Stomach (tissue), 4 donors: ENCODE results near the gene UBR7.

Experiments used
- CTCF ChIP-seq, 7 experiments: fragments of 450-650 bp in 4 of 7; fragments of 200-600 bp in 3 of 7; sonication (generic) in 3 of 7; IDR thresholded peaks; one replicate each; pipeline ENCODE4 v1.5.1; 2016 to 2019; ENCODE audit warnings: antibody characterized with exemption in 7 of 7, control low read depth in 2 of 7, mild to moderate bottlenecking in 1 of 7
- EP300 ChIP-seq: sonication (generic); formaldehyde crosslinking; IDR thresholded peaks from one replicate; pipeline ENCODE4 v1.6.1; 2017; ENCODE audit warnings: antibody characterized with exemption
- POLR2A ChIP-seq, 4 donors: fragments of 450-650 bp; IDR thresholded peaks; one replicate each; pipeline ENCODE4 v1.6.1; 2016; ENCODE audit warnings: antibody characterized with exemption in 4 of 4, control low read depth in 2 of 4, mild to moderate bottlenecking in 1 of 4, moderate library complexity in 1 of 4
- POLR2AphosphoS5 ChIP-seq, 3 donors: sonication (generic); formaldehyde crosslinking; IDR thresholded peaks; one replicate each; pipeline ENCODE4 v1.6.1; 2016; ENCODE audit warnings: antibody characterized with exemption in 3 of 3

GRCh38 chr14:93232159-93232558 is 25.1 kb downstream of the UBR7 start:
- TF ChIP-seq CTCF (IDR thresholded peaks at IDR 0.05) (no peak), EP300 (no peak), POLR2A (IDR thresholded peaks at IDR 0.05) (no peak), POLR2AphosphoS5 (IDR thresholded peaks at IDR 0.05) (no peak)
